ENCODE results near the gene TLK2.

DNA sequence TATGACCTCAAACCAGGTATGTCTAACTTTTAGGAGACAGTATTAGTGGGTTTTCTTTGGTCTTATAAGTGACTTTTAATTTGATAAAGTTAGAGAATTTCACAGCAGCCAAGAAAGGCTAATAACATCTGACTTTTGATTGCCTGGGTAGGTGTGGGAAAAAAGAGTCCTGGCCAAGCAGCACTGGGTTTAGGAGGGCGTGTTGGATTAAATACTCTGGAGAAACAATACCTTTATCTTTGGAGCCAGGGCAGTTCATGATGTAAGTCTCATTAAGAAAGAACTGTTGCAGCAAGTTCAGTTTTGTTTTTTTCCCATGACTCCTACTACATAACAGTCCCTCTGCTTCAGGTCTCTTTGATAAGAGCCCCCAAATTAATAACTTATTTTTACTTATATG, 122.2 kb downstream of the TLK2 start:
- TF ChIP-seq TAF1 (IDR thresholded peaks at IDR 0.05; ENCODE audit: low read depth) = no peak
- TF ChIP-seq CREB1 (IDR thresholded peaks at IDR 0.05; ENCODE audit: low read depth) = no peak
- TF ChIP-seq, protein P1, sequence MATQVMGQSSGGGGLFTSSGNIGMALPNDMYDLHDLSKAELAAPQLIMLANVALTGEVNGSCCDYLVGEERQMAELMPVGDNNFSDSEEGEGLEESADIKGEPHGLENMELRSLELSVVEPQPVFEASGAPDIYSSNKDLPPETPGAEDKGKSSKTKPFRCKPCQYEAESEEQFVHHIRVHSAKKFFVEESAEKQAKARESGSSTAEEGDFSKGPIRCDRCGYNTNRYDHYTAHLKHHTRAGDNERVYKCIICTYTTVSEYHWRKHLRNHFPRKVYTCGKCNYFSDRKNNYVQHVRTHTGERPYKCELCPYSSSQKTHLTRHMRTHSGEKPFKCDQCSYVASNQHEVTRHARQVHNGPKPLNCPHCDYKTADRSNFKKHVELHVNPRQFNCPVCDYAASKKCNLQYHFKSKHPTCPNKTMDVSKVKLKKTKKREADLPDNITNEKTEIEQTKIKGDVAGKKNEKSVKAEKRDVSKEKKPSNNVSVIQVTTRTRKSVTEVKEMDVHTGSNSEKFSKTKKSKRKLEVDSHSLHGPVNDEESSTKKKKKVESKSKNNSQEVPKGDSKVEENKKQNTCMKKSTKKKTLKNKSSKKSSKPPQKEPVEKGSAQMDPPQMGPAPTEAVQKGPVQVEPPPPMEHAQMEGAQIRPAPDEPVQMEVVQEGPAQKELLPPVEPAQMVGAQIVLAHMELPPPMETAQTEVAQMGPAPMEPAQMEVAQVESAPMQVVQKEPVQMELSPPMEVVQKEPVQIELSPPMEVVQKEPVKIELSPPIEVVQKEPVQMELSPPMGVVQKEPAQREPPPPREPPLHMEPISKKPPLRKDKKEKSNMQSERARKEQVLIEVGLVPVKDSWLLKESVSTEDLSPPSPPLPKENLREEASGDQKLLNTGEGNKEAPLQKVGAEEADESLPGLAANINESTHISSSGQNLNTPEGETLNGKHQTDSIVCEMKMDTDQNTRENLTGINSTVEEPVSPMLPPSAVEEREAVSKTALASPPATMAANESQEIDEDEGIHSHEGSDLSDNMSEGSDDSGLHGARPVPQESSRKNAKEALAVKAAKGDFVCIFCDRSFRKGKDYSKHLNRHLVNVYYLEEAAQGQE (IDR thresholded peaks at IDR 0.05; ENCODE audit: low read depth) = no peak
- no peak for TF ChIP-seq YY1 (IDR thresholded peaks at IDR 0.05; ENCODE audit: low read depth)
- TF ChIP-seq CEBPB (IDR thresholded peaks at IDR 0.05) = no peak
- no peak for TF ChIP-seq RAD21 (IDR thresholded peaks at IDR 0.05; ENCODE audit: low read depth)
- TF ChIP-seq, protein P2, sequence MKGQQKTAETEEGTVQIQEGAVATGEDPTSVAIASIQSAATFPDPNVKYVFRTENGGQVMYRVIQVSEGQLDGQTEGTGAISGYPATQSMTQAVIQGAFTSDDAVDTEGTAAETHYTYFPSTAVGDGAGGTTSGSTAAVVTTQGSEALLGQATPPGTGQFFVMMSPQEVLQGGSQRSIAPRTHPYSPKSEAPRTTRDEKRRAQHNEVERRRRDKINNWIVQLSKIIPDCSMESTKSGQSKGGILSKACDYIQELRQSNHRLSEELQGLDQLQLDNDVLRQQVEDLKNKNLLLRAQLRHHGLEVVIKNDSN (IDR thresholded peaks at IDR 0.05) = no peak
- no peak for TF ChIP-seq EP300 (IDR thresholded peaks at IDR 0.05; ENCODE audit: borderline replicate concordance)
- no peak for TF ChIP-seq TCF12 (IDR thresholded peaks at IDR 0.05; ENCODE audit: low read depth)
- TF ChIP-seq NFIC (IDR thresholded peaks at IDR 0.05) = no peak
- TF ChIP-seq TEAD4 (IDR thresholded peaks at IDR 0.05) = no peak
- TF ChIP-seq FOXM1 (IDR thresholded peaks at IDR 0.05; ENCODE audit: borderline replicate concordance, low read depth) = no peak
- TF ChIP-seq EGR1 (IDR thresholded peaks at IDR 0.05) = no peak

Measured in Ishikawa (cell line).